WTC11 (cell line): ENCODE measurements around the gene TBC1D4.

ENCODE experiments used
- CTCF ChIP-seq: fragments of 200-600 bp; IDR thresholded peaks from 2 replicates; pipeline ENCODE4 v1.8.0; 2022; ENCODE audit warnings: antibody characterized with exemption
- MAX ChIP-seq: sonication (generic); formaldehyde crosslinking; IDR thresholded peaks from 2 replicates; pipeline ENCODE4 v1.8.0; 2022; ENCODE audit warnings: mild to moderate bottlenecking, missing genetic modification reagents

GRCh38 chr13:75369981-75370380 lies 112.0 kb downstream of the TBC1D4 start:
- TF ChIP-seq CTCF (no peak), MAX (CRISPR knock-in tag) (no peak)
